Lung (tissue), 12 donors: Measurements from ENCODE around the gene RAD51D. TPM values are rescaled to one million over a fixed set of nuclear protein-coding genes. Genes with fewer than 3 reads are reported as not detected.
"Not testable (repeated sequence)": the region's sequence is repeated elsewhere in the genome, so short reads cannot be mapped to it uniquely, and the experiment has no call there.

Source experiments
- ATAC-seq: fragments of 200-7000 bp; cut with Tn5 transposase; one replicate; pipeline ENCODE4 v1.9.1; 2020; ENCODE audit warnings: moderate number of reproducible peaks; ENCODE audit not compliant: insufficient read depth, low FRiP score
- DNase-seq, 3 donors: peaks; one replicate each; pipeline ENCODE4 v3.0.0-alpha.2; 2013 to 2017
- H3K27ac ChIP-seq, 2 donors: one replicate each; pipeline ENCODE4 v1.5.1; 2013; ENCODE audit warnings: mild to moderate bottlenecking in 2 of 2, moderate library complexity in 2 of 2, control low read depth in 1 of 2, inconsistent platforms in 1 of 2, low read depth in 1 of 2, low read length in 1 of 2
- H3K27me3 ChIP-seq, 3 donors: one replicate each; pipeline ENCODE4 v1.5.1; 2013; ENCODE audit warnings: low read length in 2 of 3; ENCODE audit not compliant: control insufficient read depth in 3 of 3, insufficient read depth in 3 of 3
- H3K36me3 ChIP-seq, 4 donors: one replicate each; pipeline ENCODE4 v1.5.1; 2013; ENCODE audit warnings: low read length in 4 of 4, mild to moderate bottlenecking in 1 of 4, moderate library complexity in 1 of 4; ENCODE audit not compliant: control insufficient read depth in 4 of 4, insufficient read depth in 4 of 4
- H3K4me1 ChIP-seq, 5 donors: one replicate each; pipeline ENCODE4 v1.5.1; 2013; ENCODE audit warnings: low read length in 5 of 5, mild to moderate bottlenecking in 2 of 5, moderate library complexity in 1 of 5; ENCODE audit not compliant: control insufficient read depth in 5 of 5, insufficient read depth in 5 of 5
- H3K4me3 ChIP-seq: one replicate; pipeline ENCODE4 v1.5.1; 2013; ENCODE audit warnings: mild to moderate bottlenecking, control low read depth, moderate library complexity
- H3K9ac ChIP-seq, 2 donors: one replicate each; pipeline ENCODE4 v1.5.1; 2013; ENCODE audit warnings: low read length in 2 of 2, control low read depth in 1 of 2; ENCODE audit not compliant: insufficient read depth in 1 of 2
- H3K9me3 ChIP-seq, 4 donors: one replicate each; pipeline ENCODE4 v1.5.1; 2013; ENCODE audit warnings: low read length in 3 of 4, mild to moderate bottlenecking in 1 of 4, moderate library complexity in 1 of 4; ENCODE audit not compliant: control insufficient read depth in 4 of 4, insufficient read depth in 3 of 4
- CTCF ChIP-seq: IDR thresholded peaks from 2 replicates; pipeline ENCODE4 v1.5.1; 2012; ENCODE audit warnings: mild to moderate bottlenecking; ENCODE audit errors: control extremely low read depth, extremely low read depth
- WGBS, 2 donors: extraction: QIAGEN DNeasy Blood & Tissue Kit; methylation state at CpG; one replicate each; pipeline ENCODE4 v1.1.7; 2013; 5-methylcytosine and 5-hydroxymethylcytosine counted together
- polyA plus RNA-seq, 2 donors: library from polyadenylated mRNA; stranded (reverse); fragments of 200-250 nt; gene quantifications; one replicate each; pipeline ENCODE4 v1.2.1, GENCODE V29; 2013
- total RNA-seq, 2 donors: library from RNA; depleted of rRNA in 1 of 2; stranded (reverse); fragments of >200 nt in 1 of 2; gene quantifications; one replicate each; pipeline ENCODE4 v1.2.1, GENCODE V29; 2014 to 2021
- donor health status: control.
- donor health status: control.
- donor health status: Bipolar disorder and iron deficiency.
- donor health status: healthy.
- donor health status: DM: yes; HTN: yes; CAD: no.

Gene RAD51D
- total and polyA plus RNA-seq, 4 donors = 5.0 to 17.4 (median 8.9) TPM

GRCh38 chr17:35121315-35121714 lies 1.7 kb upstream of the RAD51D start, which contains the start of gene FNDC8:
Gene FNDC8, plus strand, starts transcription at chr17:35121615. Its CDS starts 79 bp downstream, at chr17:35121694.
- ATAC-seq = no peak
- no peak for TF ChIP-seq CTCF
- Histone ChIP-seq H3K9me3 (no peaks in the 10 kb centered on the region), H3K4me1 (peaks cover 0 to 17% (median 0%) of the 10 kb centered on the region in 5 donors), H3K9ac (no peak within 1 kb of the TSS), H3K36me3 (peaks cover 0 to 3% (median under 1%) of the 10 kb centered on the region in 4 donors), H3K27me3 (peaks cover 0 to 2% (median 0%) of the 10 kb centered on the region in 3 donors), H3K27ac (no peak within 1 kb of the TSS), H3K4me3 (no peak within 1 kb of the TSS)
- DNase-seq = no peak
- WGBS, 2 donors = 96% methylated on average over 3 of the region's 3 CpGs

- ATAC-seq (no peak), DNase-seq (no peak)
- H3K36me3 ChIP-seq = peaks cover 0 to 6% (median under 1%) of the 10 kb centered on the region in 4 donors
- peaks cover 0 to 17% (median 0%) of the 10 kb centered on the region in 5 donors for H3K4me1 ChIP-seq
- peaks cover 0 to 2% (median 0%) of the 10 kb centered on the region in 3 donors for H3K27me3 ChIP-seq
- H3K4me3 ChIP-seq = no peak overlapping the region
- H3K9ac ChIP-seq = no peak overlapping the region
- H3K9me3 ChIP-seq = no peaks in the 10 kb centered on the region
- no peak overlapping the region for H3K27ac ChIP-seq
- TF ChIP-seq CTCF = no peak
Measured at GRCh38 chr17:35117984-35118383, 1.7 kb downstream of the RAD51D start.

GRCh38 chr17:35116845-35117244 lies 2.8 kb downstream of the RAD51D start:
- Histone ChIP-seq H3K4me1 (peaks cover 0 to 17% (median 0%) of the 10 kb centered on the region in 5 donors), H3K36me3 (peaks cover 0 to 6% (median under 1%) of the 10 kb centered on the region in 4 donors), H3K27ac (no peak overlapping the region), H3K9me3 (no peaks in the 10 kb centered on the region), H3K27me3 (no peaks in the 10 kb centered on the region), H3K4me3 (no peak overlapping the region), H3K9ac (no peak overlapping the region)
- no peak for TF ChIP-seq CTCF
- ATAC-seq = no peak
- WGBS, 2 donors = 88 to 90% methylated on average over 12 of the region's 12 CpGs
- DNase-seq = no peak

- not testable (repeated sequence) for DNase-seq, H3K9ac ChIP-seq, H3K27ac ChIP-seq, H3K4me3 ChIP-seq, H3K9me3 ChIP-seq, H3K4me1 ChIP-seq, H3K27me3 ChIP-seq, ATAC-seq
- 98% methylated on average over 17 of the region's 17 CpGs for WGBS, 2 donors
- H3K36me3 ChIP-seq = peaks cover 5 to 13% (median 9%) of the 10 kb centered on the region in 4 donors
Measured at GRCh38 chr17:35110791-35111190, 8.9 kb downstream of the RAD51D start.
